ENCODE measurements around the gene LTBP2.

Gene LTBP2

DNA sequence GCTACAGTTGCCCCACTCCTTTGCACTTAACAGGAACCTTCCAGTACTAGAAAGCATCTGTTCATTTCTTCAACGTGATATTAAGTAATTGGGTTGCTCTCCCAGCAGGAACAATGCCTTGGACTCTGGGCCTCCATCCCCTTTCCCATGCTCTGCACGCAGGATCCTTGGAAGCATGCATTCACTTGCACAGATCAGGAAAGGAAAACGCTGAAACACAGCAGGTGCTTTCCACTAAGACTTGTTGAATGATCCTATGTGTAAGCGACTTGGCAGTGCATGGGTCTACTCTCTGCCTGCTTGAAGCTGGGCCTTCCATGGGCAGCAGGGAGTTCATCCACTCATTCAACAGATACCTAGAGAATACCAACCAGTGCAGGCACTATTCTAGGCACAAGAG is 2.3 kb downstream of the LTBP2 start:
- no peaks in the 10 kb centered on the region for H3K9me2 ChIP-seq (replicated peaks; ENCODE audit: control insufficient read depth, low read length)
- TF ChIP-seq EZH2phosphoT487 (IDR thresholded peaks at IDR 0.05; ENCODE audit: borderline replicate concordance, low read length), result no peak
- TF ChIP-seq CTCF (IDR thresholded peaks at IDR 0.05; ENCODE audit: low read depth, low read length, poor library complexity, severe bottlenecking), result no peak
- H3K4me3 ChIP-seq (ENCODE audit: low read length), result no peak overlapping the region
- peaks cover 6% of the 10 kb centered on the region; the same call in 1 of the 2 replicates for H3K27me3 ChIP-seq (ENCODE audit: control insufficient read depth, low read length)
- H3K27ac ChIP-seq (ENCODE audit: low read depth, low read length), result no peak overlapping the region
- no peaks in the 10 kb centered on the region for H3K9me3 ChIP-seq (ENCODE audit: control insufficient read depth, insufficient read depth, low read length)
- H3K4me2 ChIP-seq (ENCODE audit: low read length), result no peak overlapping the region
- H4K20me1 ChIP-seq (ENCODE audit: control insufficient read depth, insufficient read depth, low read depth, low read length), result 0 out of 2 replicates have a peak, but pooled peaks cover 2% of the 10 kb centered on the region
- H3K4me1 ChIP-seq (ENCODE audit: control insufficient read depth, low read length), result peaks cover 20% of the 10 kb centered on the region
- H3K79me2 ChIP-seq (ENCODE audit: control insufficient read depth, low read length), result no peaks in the 10 kb centered on the region
- no peaks in the 10 kb centered on the region for H3K36me3 ChIP-seq (ENCODE audit: control insufficient read depth, low read length)
- 0 out of 2 replicates have a peak, but pooled peaks cover 6% of the 10 kb centered on the region for H3F3A ChIP-seq (ENCODE audit: control insufficient read depth, insufficient read depth)

DNA sequence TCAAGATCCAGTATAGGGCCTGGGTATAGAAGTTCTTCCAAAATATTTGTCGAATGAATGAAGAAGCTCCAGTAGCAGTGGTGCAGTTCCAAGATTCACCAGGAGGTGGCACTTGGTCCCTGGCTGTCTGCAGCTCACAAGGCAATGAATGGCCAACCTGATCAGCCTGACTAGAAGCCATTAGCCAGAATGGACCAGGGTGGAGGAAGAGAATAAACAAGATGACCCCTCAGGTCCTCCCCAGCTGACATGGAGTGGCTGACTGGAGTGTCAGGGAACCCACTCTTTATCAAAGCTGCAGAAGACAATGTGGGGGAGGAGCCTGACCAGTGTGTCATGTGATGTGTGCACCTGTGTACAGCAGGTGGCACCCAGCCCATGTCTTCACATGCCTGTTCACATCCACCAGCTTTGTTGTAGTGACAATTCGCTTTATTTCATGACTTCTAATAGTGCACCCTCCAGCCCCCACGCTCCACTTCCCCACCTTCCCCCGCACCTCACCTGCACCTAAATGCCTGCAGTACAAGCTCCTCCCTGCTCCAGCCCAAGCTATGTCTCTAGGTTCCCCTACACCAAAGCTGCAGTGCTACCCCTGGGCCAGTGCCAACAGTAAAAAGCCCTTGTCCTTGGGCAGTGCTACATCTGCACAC is 3.0 kb downstream of the LTBP2 start:
- TF ChIP-seq CTCF (IDR thresholded peaks at IDR 0.05; ENCODE audit: low read depth, low read length, poor library complexity, severe bottlenecking) (peak; percentile 99), EZH2phosphoT487 (IDR thresholded peaks at IDR 0.05; ENCODE audit: borderline replicate concordance, low read length) (no peak)
- peak overlapping the region; percentile 44 for H3K4me2 ChIP-seq (ENCODE audit: low read length)
- H3K27me3 ChIP-seq (ENCODE audit: control insufficient read depth, low read length), result peaks cover 6% of the 10 kb centered on the region; the same call in 1 of the 2 replicates

GRCh38 chr14:74606727-74607126 is 5.3 kb downstream of the LTBP2 start:
- Histone ChIP-seq H3K9me2 (replicated peaks; ENCODE audit: control insufficient read depth, low read length) (no peaks in the 10 kb centered on the region), H3K9me3 (ENCODE audit: control insufficient read depth, insufficient read depth, low read length) (no peaks in the 10 kb centered on the region), H3K4me2 (ENCODE audit: low read length) (no peak overlapping the region), H4K20me1 (ENCODE audit: control insufficient read depth, insufficient read depth, low read depth, low read length) (0 out of 2 replicates have a peak, but pooled peaks cover 2% of the 10 kb centered on the region), H3K4me3 (ENCODE audit: low read length) (no peak overlapping the region), H3F3A (ENCODE audit: control insufficient read depth, insufficient read depth) (0 out of 2 replicates have a peak, but pooled peaks cover 6% of the 10 kb centered on the region), H3K27ac (ENCODE audit: low read depth, low read length) (no peak overlapping the region), H3K27me3 (ENCODE audit: control insufficient read depth, low read length) (peaks cover under 1% of the 10 kb centered on the region; the same call in 1 of the 2 replicates), H3K79me2 (ENCODE audit: control insufficient read depth, low read length) (no peaks in the 10 kb centered on the region), H3K4me1 (ENCODE audit: control insufficient read depth, low read length) (peaks cover 11% of the 10 kb centered on the region), H3K36me3 (ENCODE audit: control insufficient read depth, low read length) (no peaks in the 10 kb centered on the region)
- no peak for TF ChIP-seq EZH2phosphoT487 (IDR thresholded peaks at IDR 0.05; ENCODE audit: borderline replicate concordance, low read length)
- TF ChIP-seq CTCF (IDR thresholded peaks at IDR 0.05; ENCODE audit: low read depth, low read length, poor library complexity, severe bottlenecking), result no peak

More for the DNA sequence above, 3.0 kb downstream of the LTBP2 start:
- H3K79me2 ChIP-seq (ENCODE audit: control insufficient read depth, low read length), result no peaks in the 10 kb centered on the region
- no peaks in the 10 kb centered on the region for H3K9me2 ChIP-seq (replicated peaks; ENCODE audit: control insufficient read depth, low read length)
- 0 out of 2 replicates have a peak, but pooled peaks cover 2% of the 10 kb centered on the region for H4K20me1 ChIP-seq (ENCODE audit: control insufficient read depth, insufficient read depth, low read depth, low read length)
- H3K4me1 ChIP-seq (ENCODE audit: control insufficient read depth, low read length), result peaks cover 14% of the 10 kb centered on the region
- no peaks in the 10 kb centered on the region for H3K9me3 ChIP-seq (ENCODE audit: control insufficient read depth, insufficient read depth, low read length)
- 0 out of 2 replicates have a peak, but pooled peaks cover 6% of the 10 kb centered on the region for H3F3A ChIP-seq (ENCODE audit: control insufficient read depth, insufficient read depth)
- H3K27ac ChIP-seq (ENCODE audit: low read depth, low read length), result no peak overlapping the region
- no peak overlapping the region for H3K4me3 ChIP-seq (ENCODE audit: low read length)
- no peaks in the 10 kb centered on the region for H3K36me3 ChIP-seq (ENCODE audit: control insufficient read depth, low read length)

Measured in DOHH2 (cell line).